Activated naive CD8-positive, alpha-beta T cell treated with anti-CD3 and anti-CD28 coated beads, Interleukin-2, amount 10 ng/mL, durations not matched to agents 7 days and 5 days (primary cell): ENCODE data around the gene ASPHD2. TPM values are rescaled to one million over a fixed set of nuclear protein-coding genes. Genes with fewer than 3 reads are reported as not detected.
A peak's percentile ranks its signal among the peaks of the same experiment; 100 is the strongest.

Source experiments
- ATAC-seq: fragments of 150-1000 bp; cut with Tn5 transposase; one replicate; pipeline ENCODE4 v1.10.0; 2021; ENCODE audit warnings: low read depth, moderate library complexity
- POLR2A ChIA-PET: fragments of 350-600 bp; sonication (Branson Sonifier 250); formaldehyde crosslinking; loops from one replicate; lab custom pipeline; 2021; ENCODE audit warnings: antibody characterized with exemption; lab: Charles Lee
- DNase-seq: peaks from one replicate; pipeline ENCODE4 v3.0.0; 2021
- H3K27ac Mint-ChIP-seq: one replicate; pipeline ENCODE4 v1.8.0; 2022; ENCODE audit warnings: mild to moderate bottlenecking, mixed read lengths
- H3K27me3 Mint-ChIP-seq: one replicate; pipeline ENCODE4 v1.8.0; 2022; ENCODE audit warnings: mild to moderate bottlenecking, moderate library complexity, mixed read lengths
- H3K36me3 Mint-ChIP-seq: one replicate; pipeline ENCODE4 v1.8.0; 2021; ENCODE audit warnings: mild to moderate bottlenecking, mixed read lengths
- H3K4me1 Mint-ChIP-seq: one replicate; pipeline ENCODE4 v1.8.0; 2021; ENCODE audit warnings: mixed read lengths
- H3K4me3 Mint-ChIP-seq: one replicate; pipeline ENCODE4 v1.8.0; 2022; ENCODE audit warnings: mild to moderate bottlenecking, moderate library complexity, mixed read lengths
- H3K9me3 Mint-ChIP-seq: one replicate; pipeline ENCODE4 v1.8.0; 2021; ENCODE audit warnings: mixed read lengths
- total RNA-seq, 2 experiments: library from RNA; stranded (reverse); gene quantifications; one replicate each; pipeline ENCODE4 v1.2.3, GENCODE V29; 2021

ASPHD2 gene
- total RNA-seq, 2 experiments from 2014 or later, result 9.0 to 9.3 TPM

DNA sequence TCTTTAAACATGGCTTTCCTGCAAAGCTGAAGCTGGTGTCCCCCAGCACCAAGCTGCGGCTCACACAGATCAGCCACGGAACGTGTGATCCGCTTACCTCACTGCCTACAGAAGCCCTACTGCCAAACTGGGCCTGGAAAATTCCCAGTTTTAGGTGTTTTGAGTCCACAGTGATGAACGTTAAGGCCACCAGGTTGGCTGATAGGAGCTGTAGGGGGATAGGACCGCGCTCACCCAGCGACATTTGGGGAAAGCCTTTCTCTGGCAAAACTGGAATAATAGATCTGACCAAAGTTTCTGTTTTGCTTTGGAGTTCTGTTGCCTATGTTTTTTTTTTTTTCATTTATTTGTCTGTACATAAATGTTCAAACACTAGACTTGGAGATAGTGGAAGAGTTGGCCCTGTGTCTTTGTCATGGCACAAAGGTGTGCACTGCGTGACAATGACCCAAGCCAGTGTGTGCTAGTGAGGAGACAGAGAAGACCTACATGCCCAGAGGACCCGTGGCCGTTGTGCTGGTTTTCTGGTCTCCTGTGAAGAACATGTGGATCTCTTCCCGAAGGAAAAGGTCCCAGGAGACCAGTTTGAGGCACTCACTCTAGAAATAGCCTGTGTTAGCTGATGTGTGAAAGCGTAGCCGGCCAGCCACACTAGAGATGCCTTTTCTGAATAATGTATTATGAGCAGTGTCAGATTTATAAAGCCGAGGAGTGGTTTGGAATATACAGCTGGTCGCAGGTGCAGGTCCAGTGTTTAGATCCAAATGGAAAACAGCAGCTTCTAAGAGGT is 15.0 kb downstream of the ASPHD2 start:
- DNase-seq (no peak), ATAC-seq (no peak)
- Mint-ChIP-seq H3K4me1 (peaks cover 2% of the 10 kb centered on the region), H3K9me3 (no peaks in the 10 kb centered on the region), H3K4me3 (no peak overlapping the region), H3K27ac (no peak overlapping the region), H3K36me3 (peaks cover 3% of the 10 kb centered on the region), H3K27me3 (no peaks in the 10 kb centered on the region)
- POLR2A ChIA-PET, result no interaction called here

DNA sequence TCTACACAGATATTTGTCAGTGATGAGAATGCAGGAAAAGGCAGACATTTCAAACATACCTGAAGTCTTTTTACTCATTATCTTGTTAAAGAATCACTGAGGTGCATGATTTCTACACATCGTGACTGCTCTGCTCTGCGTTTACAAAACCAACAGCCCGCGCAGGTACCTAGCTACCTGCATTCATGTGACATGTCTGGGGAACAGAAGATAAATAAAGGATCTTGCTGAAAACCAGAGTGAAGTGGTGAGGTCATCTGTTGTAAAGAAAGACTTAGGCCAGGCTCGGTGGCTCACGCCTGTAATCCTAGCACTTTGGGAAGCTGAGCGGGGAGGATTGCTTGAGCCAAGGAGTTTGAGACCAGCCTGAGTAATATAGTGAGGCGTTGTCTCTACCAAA is 15.7 kb downstream of the ASPHD2 start:
- Mint-ChIP-seq H3K27me3 (no peaks in the 10 kb centered on the region), H3K4me3 (no peak overlapping the region), H3K9me3 (no peaks in the 10 kb centered on the region), H3K4me1 (peaks cover 2% of the 10 kb centered on the region), H3K36me3 (peaks cover 3% of the 10 kb centered on the region), H3K27ac (no peak overlapping the region)
- ATAC-seq (no peak), DNase-seq (no peak)
- POLR2A ChIA-PET, result no interaction called here

DNA sequence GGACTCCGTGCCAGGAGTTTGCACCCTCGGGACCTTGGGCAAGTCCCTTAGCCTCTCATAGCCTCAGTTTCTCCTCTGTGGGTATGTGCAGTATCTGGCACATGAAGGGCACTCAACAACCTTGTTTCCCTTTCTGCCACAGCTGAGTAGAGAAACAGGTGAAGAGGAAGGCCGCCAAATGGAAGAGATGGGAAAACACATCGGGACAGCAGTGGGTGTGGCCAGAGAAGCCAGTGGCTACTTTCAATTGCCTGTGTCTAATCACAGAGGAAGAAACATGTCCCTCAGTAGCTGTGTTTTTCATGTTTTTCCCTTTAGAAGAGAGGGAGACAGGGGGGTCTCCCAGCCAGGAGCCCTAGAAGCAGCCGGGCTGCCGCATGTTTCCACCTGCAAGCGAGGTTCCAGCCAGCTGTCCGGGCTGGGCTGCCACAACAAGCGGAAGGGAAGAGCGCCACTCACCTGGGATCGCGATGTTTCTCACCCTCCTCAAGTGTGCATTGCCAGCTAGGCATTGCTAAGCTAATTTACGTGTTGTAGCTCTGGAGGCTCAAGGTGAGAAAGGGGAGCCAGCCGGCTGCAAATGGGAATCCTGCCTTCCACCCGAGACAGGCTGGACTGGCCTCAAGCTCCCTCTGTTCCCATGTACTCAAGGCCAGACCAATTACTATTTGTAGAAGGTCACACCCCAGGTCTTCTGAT is 16.7 kb downstream of the ASPHD2 start:
- DNase-seq, result no peak
- Mint-ChIP-seq H3K9me3 (no peaks in the 10 kb centered on the region), H3K27me3 (no peaks in the 10 kb centered on the region), H3K36me3 (peaks cover 3% of the 10 kb centered on the region), H3K4me1 (peaks cover 4% of the 10 kb centered on the region), H3K27ac (no peak overlapping the region), H3K4me3 (no peak overlapping the region)
- POLR2A ChIA-PET, result no interaction called here
- no peak for ATAC-seq

GRCh38 chr22:26446808-26447515 is 17.9 kb downstream of the ASPHD2 start:
- Mint-ChIP-seq H3K27me3 (no peaks in the 10 kb centered on the region), H3K9me3 (no peaks in the 10 kb centered on the region), H3K4me3 (no peak overlapping the region), H3K36me3 (peaks cover 3% of the 10 kb centered on the region), H3K27ac (no peak overlapping the region), H3K4me1 (peaks cover 4% of the 10 kb centered on the region)
- POLR2A ChIA-PET, result no interaction called here
- ATAC-seq (no peak), DNase-seq (no peak)

GRCh38 chr22:26447584-26448329 is 18.7 kb downstream of the ASPHD2 start:
- Mint-ChIP-seq H3K4me3 (no peak overlapping the region), H3K27ac (no peak overlapping the region), H3K4me1 (peaks cover 2% of the 10 kb centered on the region), H3K36me3 (peaks cover 5% of the 10 kb centered on the region), H3K27me3 (no peaks in the 10 kb centered on the region), H3K9me3 (no peaks in the 10 kb centered on the region)
- no peak for DNase-seq
- no peak for ATAC-seq
- POLR2A ChIA-PET, result no interaction called here

DNA sequence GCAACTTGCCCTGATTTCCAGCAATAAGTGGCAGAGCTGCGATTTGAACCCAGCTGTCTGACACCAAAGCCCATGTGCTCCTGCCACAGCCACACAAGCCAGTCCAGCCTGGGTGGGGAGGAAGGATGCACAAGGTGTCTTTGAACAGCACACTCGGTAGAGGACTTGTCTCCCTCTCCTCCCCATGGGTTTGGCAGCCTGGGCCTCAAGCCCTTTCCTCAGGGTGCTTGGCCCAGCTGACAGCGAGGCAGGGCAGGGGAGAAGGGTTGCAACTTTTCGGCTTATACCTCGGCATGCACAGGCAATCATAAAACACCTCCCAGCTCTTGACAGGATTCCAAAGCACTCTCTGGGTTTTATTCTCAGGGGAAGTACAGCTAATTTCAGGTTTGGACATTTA is 19.3 kb downstream of the ASPHD2 start:
- peaks cover 5% of the 10 kb centered on the region for H3K36me3 Mint-ChIP-seq
- POLR2A ChIA-PET, result no interaction called here
- no peak overlapping the region for H3K27ac Mint-ChIP-seq

GRCh38 chr22:26448941-26449340 is 19.9 kb downstream of the ASPHD2 start:
- no peak overlapping the region for H3K4me3 Mint-ChIP-seq
- H3K4me1 Mint-ChIP-seq, result peaks cover 5% of the 10 kb centered on the region
- H3K9me3 Mint-ChIP-seq, result no peaks in the 10 kb centered on the region
- H3K27me3 Mint-ChIP-seq, result no peaks in the 10 kb centered on the region
- H3K27ac Mint-ChIP-seq, result no peak overlapping the region
- ATAC-seq, result no peak
- peaks cover 5% of the 10 kb centered on the region for H3K36me3 Mint-ChIP-seq
- POLR2A ChIA-PET, result no interaction called here
- DNase-seq, result no peak

More for the DNA sequence above, 19.3 kb downstream of the ASPHD2 start:
- DNase-seq (no peak), ATAC-seq (no peak)
- Mint-ChIP-seq H3K4me1 (peaks cover 2% of the 10 kb centered on the region), H3K9me3 (no peaks in the 10 kb centered on the region), H3K4me3 (no peak overlapping the region), H3K27me3 (no peaks in the 10 kb centered on the region)

GRCh38 chr22:26450453-26451185 is 21.6 kb downstream of the ASPHD2 start:
- H3K27me3 Mint-ChIP-seq, result no peaks in the 10 kb centered on the region
- peaks cover 4% of the 10 kb centered on the region for H3K36me3 Mint-ChIP-seq
- DNase-seq, result no peak
- ATAC-seq, result no peak
- H3K27ac Mint-ChIP-seq, result no peak overlapping the region
- H3K9me3 Mint-ChIP-seq, result no peaks in the 10 kb centered on the region
- H3K4me3 Mint-ChIP-seq, result no peak overlapping the region
- peaks cover 5% of the 10 kb centered on the region for H3K4me1 Mint-ChIP-seq
- POLR2A ChIA-PET, result no interaction called here

- H3K27ac Mint-ChIP-seq, result no peak overlapping the region
- ATAC-seq, result no peak
- POLR2A ChIA-PET, result no interaction called here
Observed at GRCh38 chr22:26452236-26453016, 23.4 kb downstream of the ASPHD2 start.

GRCh38 chr22:26453216-26453615 is 24.2 kb downstream of the ASPHD2 start:
- no peaks in the 10 kb centered on the region for H3K27me3 Mint-ChIP-seq
- peaks cover 5% of the 10 kb centered on the region for H3K4me1 Mint-ChIP-seq
- no peak overlapping the region for H3K27ac Mint-ChIP-seq
- H3K36me3 Mint-ChIP-seq, result peaks cover 9% of the 10 kb centered on the region
- DNase-seq (no peak), ATAC-seq (no peak)
- H3K4me3 Mint-ChIP-seq, result no peak overlapping the region
- POLR2A ChIA-PET, result no interaction called here
- H3K9me3 Mint-ChIP-seq, result no peaks in the 10 kb centered on the region

More at GRCh38 chr22:26452236-26453016, 23.4 kb downstream of the ASPHD2 start:
- H3K4me3 Mint-ChIP-seq, result no peak overlapping the region
- peaks cover 9% of the 10 kb centered on the region for H3K36me3 Mint-ChIP-seq
- H3K9me3 Mint-ChIP-seq, result no peaks in the 10 kb centered on the region
- no peaks in the 10 kb centered on the region for H3K27me3 Mint-ChIP-seq
- peaks cover 5% of the 10 kb centered on the region for H3K4me1 Mint-ChIP-seq
- DNase-seq, result peak; percentile 7

DNA sequence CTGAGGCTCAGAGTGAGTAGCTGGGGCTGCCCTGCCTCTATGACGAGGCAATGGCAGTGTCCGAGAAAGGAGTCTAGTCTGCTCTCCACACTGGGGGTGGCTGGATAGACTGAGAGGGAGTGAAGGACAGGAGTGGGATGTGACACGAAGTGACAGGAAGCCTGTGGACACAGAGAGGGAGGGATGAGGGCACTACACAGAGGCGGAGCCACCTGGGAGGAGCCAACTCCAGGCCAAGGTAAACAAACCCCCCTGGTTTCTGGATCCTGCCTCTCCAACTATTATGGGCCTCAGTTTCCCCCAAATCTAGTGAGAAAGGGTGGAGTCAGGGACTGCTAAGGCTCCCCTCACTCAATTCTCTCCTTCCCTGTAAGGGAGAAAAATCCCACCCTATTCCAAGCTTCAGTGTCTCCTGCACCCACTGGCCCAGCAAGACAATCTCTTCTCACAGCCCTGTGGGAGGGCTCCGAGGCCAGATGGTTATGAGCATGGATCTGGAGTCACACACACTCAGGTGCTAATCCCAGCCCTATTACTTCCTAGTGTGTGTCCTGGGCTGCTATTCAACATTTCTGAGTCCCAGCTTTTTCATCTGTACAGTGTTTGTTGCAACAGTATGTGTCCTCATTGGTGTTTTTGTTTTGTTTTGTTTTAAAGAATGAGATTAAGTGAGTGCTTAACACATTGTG is 24.9 kb downstream of the ASPHD2 start:
- POLR2A ChIA-PET, result no interaction called here
- ATAC-seq (no peak), DNase-seq (peak; percentile 4)
- no peaks in the 10 kb centered on the region for H3K27me3 Mint-ChIP-seq
- H3K4me1 Mint-ChIP-seq, result peaks cover 5% of the 10 kb centered on the region
- no peaks in the 10 kb centered on the region for H3K9me3 Mint-ChIP-seq
- peaks cover 11% of the 10 kb centered on the region for H3K36me3 Mint-ChIP-seq
- no peak overlapping the region for H3K27ac Mint-ChIP-seq
- no peak overlapping the region for H3K4me3 Mint-ChIP-seq
